ENCODE measurements around the gene CALM3. TPM values are rescaled to one million over a fixed set of nuclear protein-coding genes. Genes with fewer than 3 reads are reported as not detected.

Gene CALM3
- total RNA-seq, 1 experiment from 2014 or later = 182 TPM

- no peak overlapping the region for H3K4me3 Mint-ChIP-seq (ENCODE audit: low read depth, unreplicated experiment)
- H3K27ac Mint-ChIP-seq (ENCODE audit: unreplicated experiment) = no peak overlapping the region
- no peak for TF ChIP-seq CTCF (IDR thresholded peaks at IDR 0.05; ENCODE audit: unreplicated experiment)
- CTCF ChIA-PET = interaction anchor here (0.6 kb wide), 1 partner anchor 14 kb away, joined by 3 read pairs; no protein-coding TSS in a partner anchor
- no peaks in the 10 kb centered on the region for H3K27me3 Mint-ChIP-seq (ENCODE audit: unreplicated experiment)
- intact Hi-C loops (cut with micrococcal nuclease; ENCODE audit: unreplicated experiment) = no loop called here
- H3K9me3 Mint-ChIP-seq (ENCODE audit: low read depth, unreplicated experiment) = no peaks in the 10 kb centered on the region
- no peak for DNase-seq
- peaks cover 22% of the 10 kb centered on the region for H3K4me1 Mint-ChIP-seq (ENCODE audit: low read depth, unreplicated experiment)
- H3K36me3 Mint-ChIP-seq (ENCODE audit: insufficient read depth, unreplicated experiment) = peaks cover 42% of the 10 kb centered on the region
- no TSS peak for BruUV-seq (replicated peaks)
These were observed 3.7 kb downstream of the CALM3 start for GRCh38 chr19:46604781-46605355.

- DNase-seq = no peak
- Mint-ChIP-seq H3K4me3 (ENCODE audit: low read depth, unreplicated experiment) (no peak overlapping the region), H3K36me3 (ENCODE audit: insufficient read depth, unreplicated experiment) (peaks cover 42% of the 10 kb centered on the region), H3K9me3 (ENCODE audit: low read depth, unreplicated experiment) (no peaks in the 10 kb centered on the region), H3K27me3 (ENCODE audit: unreplicated experiment) (no peaks in the 10 kb centered on the region), H3K4me1 (ENCODE audit: low read depth, unreplicated experiment) (peaks cover 18% of the 10 kb centered on the region), H3K27ac (ENCODE audit: unreplicated experiment) (no peak overlapping the region)
- BruUV-seq (replicated peaks) = no TSS peak
- no peak for TF ChIP-seq CTCF (IDR thresholded peaks at IDR 0.05; ENCODE audit: unreplicated experiment)
- CTCF ChIA-PET = no interaction called here
- intact Hi-C loops (cut with micrococcal nuclease; ENCODE audit: unreplicated experiment) = no loop called here
These were observed 4.3 kb downstream of the CALM3 start for GRCh38 chr19:46605356-46605821.

- no peak for TF ChIP-seq CTCF (IDR thresholded peaks at IDR 0.05; ENCODE audit: unreplicated experiment)
- H3K27me3 Mint-ChIP-seq (ENCODE audit: unreplicated experiment) = no peaks in the 10 kb centered on the region
- DNase-seq = no peak
- peaks cover 18% of the 10 kb centered on the region for H3K4me1 Mint-ChIP-seq (ENCODE audit: low read depth, unreplicated experiment)
- H3K4me3 Mint-ChIP-seq (ENCODE audit: low read depth, unreplicated experiment) = no peak overlapping the region
- H3K27ac Mint-ChIP-seq (ENCODE audit: unreplicated experiment) = no peak overlapping the region
- no TSS peak for BruUV-seq (replicated peaks)
- peaks cover 41% of the 10 kb centered on the region for H3K36me3 Mint-ChIP-seq (ENCODE audit: insufficient read depth, unreplicated experiment)
- CTCF ChIA-PET = interaction anchor here (1.1 kb wide), 1 partner anchor 10 kb away, joined by 3 read pairs; no protein-coding TSS in a partner anchor
- no peaks in the 10 kb centered on the region for H3K9me3 Mint-ChIP-seq (ENCODE audit: low read depth, unreplicated experiment)
- intact Hi-C loops (cut with micrococcal nuclease; ENCODE audit: unreplicated experiment) = no loop called here
These were observed 4.9 kb downstream of the CALM3 start for GRCh38 chr19:46606019-46606418.

- CTCF ChIA-PET = interaction anchor here (1.1 kb wide), 2 partner anchors 10 to 11 kb away, joined by 3 to 4 read pairs; no protein-coding TSS in a partner anchor
- no TSS peak for BruUV-seq (replicated peaks)
- no peaks in the 10 kb centered on the region for H3K9me3 Mint-ChIP-seq (ENCODE audit: low read depth, unreplicated experiment)
- H3K27me3 Mint-ChIP-seq (ENCODE audit: unreplicated experiment) = no peaks in the 10 kb centered on the region
- no peak overlapping the region for H3K27ac Mint-ChIP-seq (ENCODE audit: unreplicated experiment)
- peaks cover 34% of the 10 kb centered on the region for H3K36me3 Mint-ChIP-seq (ENCODE audit: insufficient read depth, unreplicated experiment)
- H3K4me1 Mint-ChIP-seq (ENCODE audit: low read depth, unreplicated experiment) = peaks cover 18% of the 10 kb centered on the region
- DNase-seq = no peak
- H3K4me3 Mint-ChIP-seq (ENCODE audit: low read depth, unreplicated experiment) = no peak overlapping the region
- intact Hi-C loops (cut with micrococcal nuclease; ENCODE audit: unreplicated experiment) = no loop called here
- no peak for TF ChIP-seq CTCF (IDR thresholded peaks at IDR 0.05; ENCODE audit: unreplicated experiment)
These were observed 5.7 kb downstream of the CALM3 start for GRCh38 chr19:46606681-46607447.
